H1 (cell line): Measurements from ENCODE around the gene EDEM1. TPM values are rescaled to one million over a fixed set of nuclear protein-coding genes. Genes with fewer than 3 reads are reported as not detected.

Experiments
- ATF3 ChIP-seq: IDR thresholded peaks from 2 replicates; pipeline ENCODE4 v1.6.1; 2011; ENCODE audit warnings: low read depth, mild to moderate bottlenecking, low read length; ENCODE audit not compliant: insufficient read depth
- BCL11A ChIP-seq, 2 experiments: IDR thresholded peaks; one replicate each; pipeline ENCODE4 v1.6.1; 2011; ENCODE audit warnings: low read depth in 2 of 2, low read length in 2 of 2, mild to moderate bottlenecking in 2 of 2
- CBX5 ChIP-seq: fragments of 300-800, 300-1000 bp; sonication (generic); IDR thresholded peaks from 2 replicates; pipeline ENCODE4 v1.7.1; 2016; ENCODE audit warnings: antibody characterized with exemption, low read length, low read depth
- CBX8 ChIP-seq: fragments of 300-800, 300-1000 bp; sonication (generic); IDR thresholded peaks from 2 replicates; pipeline ENCODE4 v1.7.1; 2016; ENCODE audit warnings: low read depth, low read length, borderline replicate concordance
- CHD7 ChIP-seq: fragments of 300-600 bp; sonication (generic); IDR thresholded peaks from 2 replicates; pipeline ENCODE4 v1.7.1; 2012; ENCODE audit warnings: low read length, moderate library complexity, mild to moderate bottlenecking, inconsistent platforms; ENCODE audit not compliant: insufficient replicate concordance
- EP300 ChIP-seq, 2 experiments: IDR thresholded peaks; 1 replicate in 1 of 2; 2 replicates in 1 of 2; pipeline ENCODE4 v1.6.1; 2011 to 2012; ENCODE audit warnings: low read depth in 2 of 2, low read length in 2 of 2, mild to moderate bottlenecking in 2 of 2, borderline replicate concordance in 1 of 2, inconsistent platforms in 1 of 2, moderate library complexity in 1 of 2
- HDAC2 ChIP-seq, 2 experiments: fragments of 300-600 bp in 1 of 2; sonication (generic) in 1 of 2; IDR thresholded peaks; 2 replicates each; pipeline ENCODE4 v1.6.1; 2011 to 2012; ENCODE audit warnings: low read depth in 2 of 2, low read length in 2 of 2, mild to moderate bottlenecking in 2 of 2, moderate library complexity in 2 of 2, borderline replicate concordance in 1 of 2, inconsistent platforms in 1 of 2
- KDM4A ChIP-seq: IDR thresholded peaks from one replicate; pipeline ENCODE4 v1.7.1; 2012; ENCODE audit warnings: low read depth, mild to moderate bottlenecking, moderate library complexity, low read length, inconsistent platforms; ENCODE audit not compliant: severe bottlenecking
- MAX ChIP-seq: IDR thresholded peaks from 2 replicates; pipeline ENCODE4 v1.6.1; 2012; ENCODE audit warnings: inconsistent platforms
- TAF1 ChIP-seq: IDR thresholded peaks from 2 replicates; pipeline ENCODE4 v1.6.1; 2011; ENCODE audit warnings: mild to moderate bottlenecking, low read depth, low read length
- polyA plus RNA-seq, 7 experiments: library from polyadenylated mRNA; depleted of rRNA in 3 of 7; stranded (reverse) in 5 of 7; unstranded in 2 of 7; fragments of >200 nt in 5 of 7; fragments of 200-250 nt in 2 of 7; gene quantifications; 1 replicate in 5 of 7; 2 replicates in 1 of 7; 4 replicates in 1 of 7; pipeline versions ENCODE4 v1.2.1 to v1.2.3, GENCODE V29; 2011 to 2013; ENCODE audit warnings: missing spikeins in 2 of 7, mixed read lengths in 2 of 7
- total RNA-seq: library from RNA; stranded (reverse); fragmentation: NEBNext Ultra II Directional; extraction: Animal tissue kit (Norgen Biotek cat#: 25700); gene quantifications from 2 replicates; pipeline ENCODE4 v1.2.1, GENCODE V29; 2021

The EDEM1 gene
- total and polyA plus RNA-seq, 2 of the 8 experiments (the other 6 are each of a cell fraction or from before 2014, with no cell fraction given), result 4.8 to 16.4 TPM

GRCh38 chr3:5239602-5240001, 52.1 kb downstream of the EDEM1 start (continued):
- TF ChIP-seq CHD7, result no peak
- no peak for TF ChIP-seq HDAC2 (IDR thresholded peaks at IDR 0.05; ENCODE audit: borderline replicate concordance in 1 of 2, low read depth in 2 of 2, low read length in 2 of 2)
- TF ChIP-seq MAX, result no peak
- no peak for TF ChIP-seq EP300 (IDR thresholded peaks at IDR 0.05; ENCODE audit: borderline replicate concordance in 1 of 2, low read depth in 2 of 2, low read length in 2 of 2)
- TF ChIP-seq ATF3, result no peak
- no peak for TF ChIP-seq TAF1
- no peak for TF ChIP-seq CBX5
- TF ChIP-seq CBX8, result no peak
- no peak for TF ChIP-seq KDM4A
- TF ChIP-seq BCL11A (IDR thresholded peaks at IDR 0.05; ENCODE audit: low read depth in 2 of 2, low read length in 2 of 2), result no peak
